AG04450 (cell line): ENCODE measurements around the gene CSRP2. TPM values are rescaled to one million over a fixed set of nuclear protein-coding genes. Genes with fewer than 3 reads are reported as not detected.

ENCODE experiments used
- CTCF ChIA-PET: fragments of 300-600, 350-600 bp; formaldehyde crosslinking; extraction: SDS; loops from one replicate; lab custom pipeline; 2022; ENCODE audit warnings: antibody characterized with exemption, inconsistent platforms; lab: Charles Lee
- POLR2A ChIA-PET: fragments of 350-600 bp; formaldehyde crosslinking; extraction: SDS; loops from one replicate; lab custom pipeline; 2021; ENCODE audit warnings: antibody characterized with exemption, inconsistent platforms; lab: Yijun Ruan, JAX
- DNase-seq: peaks from one replicate; pipeline ENCODE4 v3.0.0-alpha.2; 2011; ENCODE audit warnings: low read depth, low spot score
- H3K27ac ChIP-seq: one replicate; pipeline ENCODE4 v1.5.1; 2012; ENCODE audit warnings: low read depth, low read length, control low read depth
- H3K27me3 ChIP-seq: one replicate; pipeline ENCODE4 v1.6.0; 2012; ENCODE audit warnings: low read length; ENCODE audit not compliant: control insufficient read depth, insufficient read depth
- H3K4me3 ChIP-seq: 2 replicates; pipeline ENCODE4 v1.5.1; 2011; ENCODE audit warnings: mild to moderate bottlenecking, low read depth, low read length, control low read depth
- H3K9me3 ChIP-seq: 2 replicates; pipeline ENCODE4 v1.5.1; 2012; ENCODE audit warnings: low read length; ENCODE audit not compliant: control insufficient read depth, insufficient read depth
- CTCF ChIP-seq: IDR thresholded peaks from 2 replicates; pipeline ENCODE4 v1.5.1; 2011; ENCODE audit warnings: low read depth, low read length, control low read depth, inconsistent platforms
- polyA plus RNA-seq: library from polyadenylated mRNA; depleted of rRNA; stranded (reverse); fragments of >200 nt; gene quantifications from 2 replicates; pipeline ENCODE4 v1.2.3, GENCODE V29; 2011

Gene CSRP2
- polyA plus RNA-seq, 1 experiment: 108 TPM

DNA sequence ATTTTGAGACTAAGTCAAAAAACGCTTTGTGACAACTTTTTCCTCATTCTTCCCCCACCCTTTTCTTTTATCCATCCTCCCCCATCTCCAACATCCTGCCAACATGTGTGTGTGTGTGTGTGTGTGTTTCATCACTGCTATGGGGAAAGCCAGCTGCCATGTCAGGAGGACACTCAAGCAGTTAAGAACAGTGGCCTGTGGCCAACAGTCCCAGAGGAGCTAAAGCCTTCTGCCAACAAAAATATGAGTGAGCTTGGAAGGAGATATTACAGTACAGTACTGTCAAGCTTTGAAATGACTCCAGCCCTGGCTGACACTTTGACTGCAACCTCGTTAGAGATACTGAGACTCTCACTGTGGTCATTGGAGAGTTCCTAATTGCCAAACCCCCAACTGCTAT is 5.0 kb upstream of the CSRP2 start:
- ChIA-PET POLR2A (no interaction called here), CTCF (interaction anchor here (1.2 to 1.8 kb wide), 2 partner anchors 14 to 127 kb away, joined by 3 to 5 read pairs; no protein-coding TSS in a partner anchor)
- no peak for DNase-seq
- TF ChIP-seq CTCF: no peak
- Histone ChIP-seq H3K27me3 (no peaks in the 10 kb centered on the region), H3K4me3 (no peak overlapping the region), H3K9me3 (no peaks in the 10 kb centered on the region), H3K27ac (no peak overlapping the region)

DNA sequence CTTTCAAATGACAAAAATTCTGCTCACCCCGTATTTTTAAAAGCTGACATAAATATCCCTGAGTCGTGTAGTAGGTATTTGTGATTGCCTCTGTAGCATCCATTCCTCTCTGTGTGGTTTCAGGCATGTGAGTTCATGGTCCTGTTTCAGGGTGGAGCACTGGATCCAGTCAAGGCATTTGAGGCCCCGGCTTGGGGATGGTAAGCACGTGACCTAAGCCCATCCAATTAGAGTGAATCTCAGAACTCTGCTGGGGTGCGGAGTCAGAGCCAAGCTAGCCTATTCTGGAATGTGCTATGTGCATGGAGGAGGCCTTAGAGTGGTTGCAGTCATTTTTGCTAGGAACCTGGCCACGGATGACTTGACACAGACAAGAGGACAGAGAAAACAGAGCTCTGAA is 4.3 kb upstream of the CSRP2 start:
- Histone ChIP-seq H3K4me3 (no peak overlapping the region), H3K27me3 (no peaks in the 10 kb centered on the region), H3K9me3 (no peaks in the 10 kb centered on the region; the same call in 1 of the 2 replicates), H3K27ac (no peak overlapping the region)
- ChIA-PET CTCF (interaction anchor here (1.8 kb wide), 1 partner anchor 128 kb away, joined by 5 read pairs; no protein-coding TSS in a partner anchor), POLR2A (no interaction called here)
- DNase-seq: no peak
- TF ChIP-seq CTCF: no peak

DNA sequence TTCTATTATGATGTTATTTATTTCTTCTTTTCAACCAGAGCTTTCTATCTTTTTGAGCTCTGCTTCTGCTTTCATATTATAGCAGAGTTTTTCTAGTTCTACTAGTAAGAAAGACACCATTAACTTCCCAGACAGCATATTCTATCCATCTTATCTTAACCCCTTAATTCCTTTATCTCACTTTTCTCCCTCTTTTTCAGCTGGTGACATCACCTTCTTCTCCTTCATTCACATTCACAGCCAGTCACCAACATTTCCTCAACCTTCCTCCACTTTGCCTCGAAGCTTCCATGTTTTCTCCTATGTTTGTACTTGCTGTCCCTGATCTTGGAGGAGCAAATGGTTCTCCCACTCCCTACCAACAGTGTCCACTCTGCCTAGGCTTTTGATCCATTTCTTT is 3.5 kb upstream of the CSRP2 start:
- POLR2A ChIA-PET: no interaction called here
- no peaks in the 10 kb centered on the region; the same call in 1 of the 2 replicates for H3K9me3 ChIP-seq
- no peak overlapping the region for H3K27ac ChIP-seq
- TF ChIP-seq CTCF: no peak
- CTCF ChIA-PET: interaction anchor here (1.1 to 1.8 kb wide), 2 partner anchors 61 to 128 kb away, joined by 3 to 5 read pairs; no protein-coding TSS in a partner anchor
- H3K27me3 ChIP-seq: no peaks in the 10 kb centered on the region
- no peak for DNase-seq
- H3K4me3 ChIP-seq: no peak overlapping the region

DNA sequence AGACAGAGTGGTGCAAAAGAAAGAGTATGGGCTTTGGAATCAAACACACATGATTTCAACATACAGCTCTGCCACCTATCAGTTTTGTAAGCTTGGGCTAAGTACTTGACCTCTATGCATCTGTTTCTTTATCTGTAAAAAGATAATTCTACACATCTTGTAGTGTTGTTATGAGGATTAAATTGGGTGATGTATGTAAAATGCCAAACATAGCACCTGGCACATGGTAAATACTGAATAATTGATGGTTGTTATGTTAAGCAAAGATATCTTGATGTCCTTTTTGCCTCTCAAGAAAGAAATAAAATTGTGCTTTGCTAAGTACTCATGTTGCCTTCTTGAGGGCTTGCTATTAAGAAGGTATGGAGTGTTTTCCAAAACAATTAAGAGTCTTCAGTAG is 2.3 kb upstream of the CSRP2 start:
- Histone ChIP-seq H3K27ac (no peak overlapping the region), H3K9me3 (no peaks in the 10 kb centered on the region; the same call in 1 of the 2 replicates), H3K27me3 (no peaks in the 10 kb centered on the region), H3K4me3 (no peak overlapping the region)
- no peak for TF ChIP-seq CTCF
- ChIA-PET POLR2A (interaction anchor here (1.2 kb wide), 1 partner anchor 130 kb away, joined by 3 read pairs; no protein-coding TSS in a partner anchor), CTCF (interaction anchor here (0.6 to 4.0 kb wide), 2 partner anchors 46 to 129 kb away, joined by 5 to 41 read pairs; no protein-coding TSS in a partner anchor)
- no peak for DNase-seq

- no peak for DNase-seq
- no peaks in the 10 kb centered on the region for H3K27me3 ChIP-seq
- peak overlapping the region; percentile 12 for H3K27ac ChIP-seq
- no peaks in the 10 kb centered on the region; the same call in 1 of the 2 replicates for H3K9me3 ChIP-seq
- ChIA-PET CTCF (interaction anchor here (1.5 to 4.0 kb wide), 2 partner anchors 45 to 130 kb away, joined by 3 to 41 read pairs; no protein-coding TSS in a partner anchor), POLR2A (interaction anchor here (1.1 to 1.2 kb wide), 2 partner anchors 117 to 130 kb away, joined by 3 read pairs; partner anchors contain the start of gene ZDHHC17)
- TF ChIP-seq CTCF: no peak
- H3K4me3 ChIP-seq: no peak overlapping the region
Measured at GRCh38 chr12:76880519-76881023, 1.8 kb upstream of the CSRP2 start.
